Measurements from ENCODE around the gene SKA1. TPM values are rescaled to one million over a fixed set of nuclear protein-coding genes. Genes with fewer than 3 reads are reported as not detected.

SKA1 gene
- total RNA-seq, 1 donor from 2014 or later, result 28.9 TPM

GRCh38 chr18:50356036-50356945 lies 18.6 kb upstream of the SKA1 start:
- Mint-ChIP-seq H3K27ac (ENCODE audit: unreplicated experiment) (no peak overlapping the region), H3K36me3 (ENCODE audit: low read depth) (no peaks in the 10 kb centered on the region), H3K9me3 (no peaks in the 10 kb centered on the region), H3K4me3 (no peak overlapping the region), H3K4me1 (peaks cover 11% of the 10 kb centered on the region), H3K27me3 (ENCODE audit: low read depth) (peaks cover 26% of the 10 kb centered on the region)
- no peak for DNase-seq (ENCODE audit: low read depth, low spot score)
- TF ChIP-seq, protein P1, sequence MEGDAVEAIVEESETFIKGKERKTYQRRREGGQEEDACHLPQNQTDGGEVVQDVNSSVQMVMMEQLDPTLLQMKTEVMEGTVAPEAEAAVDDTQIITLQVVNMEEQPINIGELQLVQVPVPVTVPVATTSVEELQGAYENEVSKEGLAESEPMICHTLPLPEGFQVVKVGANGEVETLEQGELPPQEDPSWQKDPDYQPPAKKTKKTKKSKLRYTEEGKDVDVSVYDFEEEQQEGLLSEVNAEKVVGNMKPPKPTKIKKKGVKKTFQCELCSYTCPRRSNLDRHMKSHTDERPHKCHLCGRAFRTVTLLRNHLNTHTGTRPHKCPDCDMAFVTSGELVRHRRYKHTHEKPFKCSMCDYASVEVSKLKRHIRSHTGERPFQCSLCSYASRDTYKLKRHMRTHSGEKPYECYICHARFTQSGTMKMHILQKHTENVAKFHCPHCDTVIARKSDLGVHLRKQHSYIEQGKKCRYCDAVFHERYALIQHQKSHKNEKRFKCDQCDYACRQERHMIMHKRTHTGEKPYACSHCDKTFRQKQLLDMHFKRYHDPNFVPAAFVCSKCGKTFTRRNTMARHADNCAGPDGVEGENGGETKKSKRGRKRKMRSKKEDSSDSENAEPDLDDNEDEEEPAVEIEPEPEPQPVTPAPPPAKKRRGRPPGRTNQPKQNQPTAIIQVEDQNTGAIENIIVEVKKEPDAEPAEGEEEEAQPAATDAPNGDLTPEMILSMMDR (conservative IDR thresholded peaks at IDR 0.05), result no peak

GRCh38 chr18:50358844-50359243 lies 16.0 kb upstream of the SKA1 start:
- DNase-seq (ENCODE audit: low read depth, low spot score), result no peak
- TF ChIP-seq, protein P1 (conservative IDR thresholded peaks at IDR 0.05), result no peak
- H3K36me3 Mint-ChIP-seq (ENCODE audit: low read depth), result no peaks in the 10 kb centered on the region

DNA sequence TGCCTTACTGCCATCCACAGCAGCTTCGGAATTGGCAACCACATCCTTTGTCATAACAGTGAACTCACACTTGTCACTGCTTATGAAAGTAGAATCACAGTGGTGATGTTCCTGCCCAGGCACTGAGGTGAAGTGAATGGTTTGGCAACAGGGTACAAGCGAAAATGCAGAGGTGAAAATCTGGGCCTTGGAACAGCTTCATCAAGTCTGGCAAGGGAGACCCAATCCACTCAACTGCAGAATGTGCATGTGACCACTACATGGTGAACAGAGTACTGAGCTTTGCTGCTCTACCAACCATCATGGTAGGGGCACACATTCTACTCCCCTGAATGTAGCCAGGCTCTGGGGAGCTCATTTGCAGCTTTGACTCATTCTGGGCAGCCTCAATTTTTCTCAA lies 15.0 kb upstream of the SKA1 start:
- Mint-ChIP-seq H3K4me3 (no peak overlapping the region), H3K4me1 (peaks cover 11% of the 10 kb centered on the region), H3K36me3 (ENCODE audit: low read depth) (no peaks in the 10 kb centered on the region), H3K27ac (ENCODE audit: unreplicated experiment) (no peak overlapping the region), H3K27me3 (ENCODE audit: low read depth) (peaks cover 34% of the 10 kb centered on the region), H3K9me3 (no peaks in the 10 kb centered on the region)
- TF ChIP-seq, protein P1 (conservative IDR thresholded peaks at IDR 0.05), result no peak
- DNase-seq (ENCODE audit: low read depth, low spot score), result no peak

More at GRCh38 chr18:50358844-50359243, 16.0 kb upstream of the SKA1 start:
- Mint-ChIP-seq H3K4me3 (no peak overlapping the region), H3K4me1 (peaks cover 11% of the 10 kb centered on the region), H3K27ac (ENCODE audit: unreplicated experiment) (no peak overlapping the region), H3K27me3 (ENCODE audit: low read depth) (peaks cover 27% of the 10 kb centered on the region), H3K9me3 (no peaks in the 10 kb centered on the region)

DNA sequence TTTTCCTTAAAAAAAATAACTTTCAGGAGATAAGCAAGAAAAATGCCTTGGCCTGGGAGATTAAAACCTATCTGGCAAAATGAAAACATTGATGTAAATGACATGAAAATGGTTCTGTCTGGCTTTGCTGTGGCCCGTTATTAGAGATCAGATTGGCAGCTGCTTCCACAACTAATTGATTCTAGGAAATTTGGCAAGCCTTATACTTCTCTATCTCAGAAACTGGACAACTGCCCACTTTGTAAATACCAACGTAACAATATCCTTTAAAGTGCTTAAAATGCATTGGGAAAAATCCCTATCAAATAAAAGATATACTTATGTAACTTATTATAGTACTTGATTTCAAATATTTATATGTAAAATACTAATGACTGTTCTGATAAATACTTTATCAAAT lies 14.2 kb upstream of the SKA1 start:
- TF ChIP-seq, protein P1 (conservative IDR thresholded peaks at IDR 0.05), result no peak

GRCh38 chr18:50369672-50370071 lies 5.2 kb upstream of the SKA1 start:
- Mint-ChIP-seq H3K9me3 (peaks cover 7% of the 10 kb centered on the region), H3K36me3 (ENCODE audit: low read depth) (no peaks in the 10 kb centered on the region), H3K27ac (ENCODE audit: unreplicated experiment) (no peak overlapping the region), H3K4me1 (peaks cover 5% of the 10 kb centered on the region), H3K4me3 (no peak overlapping the region), H3K27me3 (ENCODE audit: low read depth) (peaks cover 16% of the 10 kb centered on the region)
- TF ChIP-seq, protein P1 (conservative IDR thresholded peaks at IDR 0.05), result no peak
- no peak for DNase-seq (ENCODE audit: low read depth, low spot score)

More for the DNA sequence above, 14.2 kb upstream of the SKA1 start:
- Mint-ChIP-seq H3K4me3 (no peak overlapping the region), H3K9me3 (no peaks in the 10 kb centered on the region), H3K27me3 (ENCODE audit: low read depth) (peaks cover 35% of the 10 kb centered on the region), H3K4me1 (peaks cover 11% of the 10 kb centered on the region), H3K27ac (ENCODE audit: unreplicated experiment) (no peak overlapping the region), H3K36me3 (ENCODE audit: low read depth) (no peaks in the 10 kb centered on the region)
- DNase-seq (ENCODE audit: low read depth, low spot score), result no peak

Measured in neural crest cell (in vitro differentiated cells).